B cell (primary cell): ENCODE measurements around the gene S100A10.

Experiments used
- EZH2 ChIP-seq: IDR thresholded peaks from 2 replicates; pipeline ENCODE4 v1.6.1; 2012; ENCODE audit warnings: borderline replicate concordance, low read depth, mild to moderate bottlenecking, moderate library complexity, low read length; ENCODE audit not compliant: insufficient read depth, poor library complexity, severe bottlenecking
- TF ChIP-seq, protein P1 (sequence below): fragments of 200-600 bp; IDR thresholded peaks from one replicate; pipeline ENCODE4 v1.8.0; 2022; ENCODE audit warnings: antibody characterized with exemption, mild to moderate bottlenecking

DNA sequence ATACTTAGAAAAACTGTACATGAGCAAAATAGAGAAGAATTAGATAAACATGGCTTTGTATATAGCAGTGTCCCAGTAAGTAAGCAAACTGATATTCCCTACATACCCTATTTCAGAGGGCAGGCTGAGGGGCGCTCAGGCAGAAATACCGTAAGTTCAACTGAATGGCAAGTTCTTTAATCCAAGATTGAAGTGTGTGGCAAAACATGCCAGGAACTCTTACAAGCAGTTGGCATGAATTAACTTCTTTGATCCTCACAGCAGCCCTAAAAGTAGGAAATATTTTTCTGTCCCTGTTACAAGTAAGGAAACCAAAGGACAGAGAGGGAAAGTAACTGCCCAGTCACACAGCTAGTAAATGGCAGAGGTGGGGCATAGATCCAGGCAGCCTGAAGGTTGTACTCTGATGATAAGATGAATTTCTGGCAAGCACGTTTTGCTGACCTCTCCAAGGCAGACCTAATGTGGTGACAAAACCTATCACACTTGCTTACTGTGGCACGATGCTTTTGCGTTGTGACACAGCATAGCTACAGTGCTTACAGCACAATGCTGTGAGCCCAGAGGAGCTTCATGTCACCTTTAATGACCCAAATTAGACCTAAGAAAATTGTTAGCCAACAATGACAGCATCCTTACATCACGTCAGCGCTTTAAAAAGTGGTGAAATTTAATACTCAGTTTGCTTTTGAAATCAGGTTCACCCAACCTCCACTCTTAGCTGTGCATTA lies 49.4 kb downstream of the S100A10 start:
- TF ChIP-seq, protein P1, sequence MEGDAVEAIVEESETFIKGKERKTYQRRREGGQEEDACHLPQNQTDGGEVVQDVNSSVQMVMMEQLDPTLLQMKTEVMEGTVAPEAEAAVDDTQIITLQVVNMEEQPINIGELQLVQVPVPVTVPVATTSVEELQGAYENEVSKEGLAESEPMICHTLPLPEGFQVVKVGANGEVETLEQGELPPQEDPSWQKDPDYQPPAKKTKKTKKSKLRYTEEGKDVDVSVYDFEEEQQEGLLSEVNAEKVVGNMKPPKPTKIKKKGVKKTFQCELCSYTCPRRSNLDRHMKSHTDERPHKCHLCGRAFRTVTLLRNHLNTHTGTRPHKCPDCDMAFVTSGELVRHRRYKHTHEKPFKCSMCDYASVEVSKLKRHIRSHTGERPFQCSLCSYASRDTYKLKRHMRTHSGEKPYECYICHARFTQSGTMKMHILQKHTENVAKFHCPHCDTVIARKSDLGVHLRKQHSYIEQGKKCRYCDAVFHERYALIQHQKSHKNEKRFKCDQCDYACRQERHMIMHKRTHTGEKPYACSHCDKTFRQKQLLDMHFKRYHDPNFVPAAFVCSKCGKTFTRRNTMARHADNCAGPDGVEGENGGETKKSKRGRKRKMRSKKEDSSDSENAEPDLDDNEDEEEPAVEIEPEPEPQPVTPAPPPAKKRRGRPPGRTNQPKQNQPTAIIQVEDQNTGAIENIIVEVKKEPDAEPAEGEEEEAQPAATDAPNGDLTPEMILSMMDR = no peak
- TF ChIP-seq EZH2 = no peak
